Heart right ventricle (tissue), 16 donors: Measurements from ENCODE around the gene KRT13. TPM values are rescaled to one million over a fixed set of nuclear protein-coding genes. Genes with fewer than 3 reads are reported as not detected.

Experiments used
- ATAC-seq, 8 donors: fragments of 200-7000 bp; cut with Tn5 transposase; one replicate each; pipeline ENCODE4 v1.9.1; 2020; ENCODE audit warnings: mild to moderate bottlenecking in 8 of 8, moderate library complexity in 8 of 8, moderate number of reproducible peaks in 1 of 8
- DNase-seq, 2 donors: peaks; one replicate each; pipeline ENCODE4 v3.0.0-alpha.2; 2020
- H3K27ac ChIP-seq, 10 donors: fragments of 200-600 bp; sonication (generic) in 2 of 10; one replicate each; pipeline versions ENCODE4 v1.5.0 to v1.8.0; 2020 to 2022; ENCODE audit warnings: mild to moderate bottlenecking in 3 of 10
- H3K27me3 ChIP-seq, 7 donors: fragments of 200-600 bp; one replicate each; pipeline ENCODE4 v1.8.0; 2021 to 2022; ENCODE audit warnings: mild to moderate bottlenecking in 2 of 7
- H3K36me3 ChIP-seq, 9 donors: fragments of 200-600 bp; sonication (generic) in 1 of 9; one replicate each; pipeline versions ENCODE4 v1.5.0 to v1.8.0; 2020 to 2022; ENCODE audit warnings: mild to moderate bottlenecking in 2 of 9
- H3K4me1 ChIP-seq, 9 donors: fragments of 200-600 bp; sonication (generic) in 1 of 9; one replicate each; pipeline versions ENCODE4 v1.5.0 to v1.8.0; 2020 to 2022; ENCODE audit warnings: mild to moderate bottlenecking in 4 of 9
- H3K4me3 ChIP-seq, 10 donors: fragments of 200-600 bp; sonication (generic) in 2 of 10; one replicate each; pipeline versions ENCODE4 v1.5.0 to v1.8.0; 2020 to 2022; ENCODE audit warnings: mild to moderate bottlenecking in 7 of 10, moderate library complexity in 2 of 10
- H3K9me3 ChIP-seq, 11 donors: fragments of 200-600 bp in 10 of 11; sonication (generic) in 2 of 11; one replicate each; pipeline versions ENCODE4 v1.5.0 to v1.8.0; 2013 to 2022; ENCODE audit warnings: mild to moderate bottlenecking in 2 of 11, control low read depth in 1 of 11, moderate library complexity in 1 of 11
- CTCF ChIP-seq, 9 donors: fragments of 200-600 bp; sonication (generic) in 2 of 9; IDR thresholded peaks; one replicate each; pipeline versions ENCODE4 v1.5.0 to v1.8.0; 2021 to 2022; ENCODE audit warnings: antibody characterized with exemption in 9 of 9, mild to moderate bottlenecking in 5 of 9, moderate library complexity in 1 of 9
- WGBS, 2 donors: extraction: QIAGEN DNeasy Blood & Tissue Kit; methylation state at CpG; one replicate each; pipeline ENCODE4 v1.1.7; 2013; ENCODE audit warnings: inconsistent platforms in 1 of 2; 5-methylcytosine and 5-hydroxymethylcytosine counted together
- intact Hi-C, 10 donors: fragments of 100-400 bp; cut with DNase I; formaldehyde crosslinking; loops; one replicate each; pipeline versions ENCODE4 v1.11.1 to v1.14.2; 2022
- polyA plus RNA-seq, 2 donors: library from polyadenylated mRNA; stranded (reverse); fragments of 200-250 nt; gene quantifications; one replicate each; pipeline ENCODE4 v1.2.3, GENCODE V29; 2013
- total RNA-seq, 10 donors: library from RNA; stranded (reverse); fragmentation: NEBNext Ultra II Directional in 3 of 10; extraction: Animal tissue kit (Norgen Biotek cat#: 25700) in 3 of 10; gene quantifications; one replicate each; pipeline versions ENCODE4 v1.2.1 to v1.2.4, GENCODE V29; 2021 to 2023
- donor health status: Arrhythmogenic right ventricular cardiomyopathy.
- donor health status: ischemic (EF 13 %, LVEDD 7.1; RV severe dilation, severe dysfunction).
- donor health status: healthy with polysubstance abuse.
- donor health status: DM: no; HTN: yes; CAD: no.
- donor health status: DM: no; HTN: no; CAD: no.
- donor health status: ischemic (EF 25% LVEDD 6.9; RV normal size, moderate dysfunction).
- donor health status: ischemic (EF 25% LVEDD 5.7; RV mildly dilated, moderate dysfunction).
- donor health status: healthy.
- donor health status: DM: yes; HTN: yes; CAD: no.
- donor health status: Ischemic cardiomyopathy.
- donor health status: ischemic (EF 35%, LVEDD 5.7; RV mildly dilated, moderate dysfunction).
- donor health status: nonischemic (EF 11% LVEDD 7.7; RV severe dilation, severe dysfunction).
- donor health status: DM: yes; HTN: yes; CAD: no.
- donor health status: PGD.
- donor health status: ischemic (EF 29% LVEDD 5.4; RV normal size, mild dysfunction).
- donor health status: nonischemic (EF 23%, LVEDD 6.1; RV moderate dilation, normal function).

KRT13 gene
- total and polyA plus RNA-seq, 12 donors = 6.7 TPM; not detected in 11

DNA sequence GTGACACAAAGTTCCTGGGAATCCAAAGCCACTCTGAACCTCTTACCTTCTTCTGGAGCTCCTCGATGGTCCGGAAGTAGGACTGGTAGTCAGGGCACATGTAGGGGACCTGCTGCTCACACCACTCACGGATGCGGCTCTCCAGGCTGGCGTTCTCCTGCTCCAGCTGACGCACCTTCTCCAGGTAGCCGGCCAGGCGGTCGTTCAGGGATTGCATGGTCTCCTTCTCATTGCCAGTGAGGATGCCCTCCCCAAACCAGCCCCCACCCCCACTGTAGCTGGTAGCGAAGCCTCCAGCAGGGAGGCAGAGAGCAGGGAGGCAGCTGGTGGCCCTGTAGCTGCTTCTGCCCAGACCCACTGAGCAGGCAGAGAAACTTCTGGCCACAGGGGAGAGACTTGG, 24.8 kb downstream of the KRT13 start:
- TF ChIP-seq CTCF (IDR thresholded peaks at IDR 0.05) = no peak
- Histone ChIP-seq H3K4me1 (no peaks in the 10 kb centered on the region), H3K9me3 (no peaks in the 10 kb centered on the region), H3K27ac (no peak overlapping the region), H3K4me3 (no peak overlapping the region), H3K36me3 (no peaks in the 10 kb centered on the region), H3K27me3 (peaks cover 0 to 9% (median 6%) of the 10 kb centered on the region in 7 donors)
- DNase-seq (no peak), ATAC-seq (no peak)
- intact Hi-C loops = no loop called here
- 96% methylated on average over 10 of the region's 10 CpGs for WGBS, 2 donors

DNA sequence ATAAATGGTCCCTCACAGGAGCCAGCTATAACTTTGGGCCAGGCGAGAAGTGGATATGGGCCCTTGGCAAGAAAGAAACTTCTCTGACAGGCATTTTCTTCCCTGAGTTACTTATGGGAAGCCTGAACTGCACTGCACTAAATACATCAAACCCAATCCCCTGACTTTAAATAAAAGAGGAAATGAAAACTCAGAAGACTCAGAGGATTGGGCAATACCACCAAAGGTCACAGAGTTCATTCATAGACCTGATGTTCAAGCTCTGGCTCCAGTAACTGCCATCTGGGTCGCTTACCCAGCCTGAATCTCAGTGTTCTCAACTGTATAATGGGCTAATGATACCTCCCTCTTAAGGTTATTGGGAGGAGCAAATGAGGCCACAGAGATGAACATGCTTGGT, 25.3 kb downstream of the KRT13 start:
- WGBS, 2 donors = 36 to 71% methylated on average over 2 of the region's 2 CpGs
- TF ChIP-seq CTCF (IDR thresholded peaks at IDR 0.05) = no peak
- intact Hi-C loops = no loop called here

GRCh38 chr17:41478237-41478636, 27.2 kb downstream of the KRT13 start:
- Histone ChIP-seq H3K4me3 (no peak overlapping the region), H3K27ac (no peak overlapping the region), H3K4me1 (peaks cover 0 to 4% (median 0%) of the 10 kb centered on the region in 9 donors), H3K27me3 (peaks cover 0 to 3% (median 0%) of the 10 kb centered on the region in 7 donors), H3K36me3 (no peaks in the 10 kb centered on the region), H3K9me3 (peaks cover 0 to 6% (median 0%) of the 10 kb centered on the region in 11 donors)
- WGBS, 2 donors = 89 to 90% methylated on average over 8 of the region's 8 CpGs
- no peak for DNase-seq
- intact Hi-C loops = no loop called here
- no peak for TF ChIP-seq CTCF (IDR thresholded peaks at IDR 0.05)
- no peak for ATAC-seq

More for the DNA sequence above, 25.3 kb downstream of the KRT13 start:
- Histone ChIP-seq H3K27me3 (peaks cover 0 to 9% (median 5%) of the 10 kb centered on the region in 7 donors), H3K4me3 (no peak overlapping the region), H3K4me1 (peaks cover 0 to 2% (median 0%) of the 10 kb centered on the region in 9 donors), H3K9me3 (no peaks in the 10 kb centered on the region), H3K27ac (no peak overlapping the region), H3K36me3 (no peaks in the 10 kb centered on the region)
- no peak for DNase-seq
- no peak for ATAC-seq

DNA sequence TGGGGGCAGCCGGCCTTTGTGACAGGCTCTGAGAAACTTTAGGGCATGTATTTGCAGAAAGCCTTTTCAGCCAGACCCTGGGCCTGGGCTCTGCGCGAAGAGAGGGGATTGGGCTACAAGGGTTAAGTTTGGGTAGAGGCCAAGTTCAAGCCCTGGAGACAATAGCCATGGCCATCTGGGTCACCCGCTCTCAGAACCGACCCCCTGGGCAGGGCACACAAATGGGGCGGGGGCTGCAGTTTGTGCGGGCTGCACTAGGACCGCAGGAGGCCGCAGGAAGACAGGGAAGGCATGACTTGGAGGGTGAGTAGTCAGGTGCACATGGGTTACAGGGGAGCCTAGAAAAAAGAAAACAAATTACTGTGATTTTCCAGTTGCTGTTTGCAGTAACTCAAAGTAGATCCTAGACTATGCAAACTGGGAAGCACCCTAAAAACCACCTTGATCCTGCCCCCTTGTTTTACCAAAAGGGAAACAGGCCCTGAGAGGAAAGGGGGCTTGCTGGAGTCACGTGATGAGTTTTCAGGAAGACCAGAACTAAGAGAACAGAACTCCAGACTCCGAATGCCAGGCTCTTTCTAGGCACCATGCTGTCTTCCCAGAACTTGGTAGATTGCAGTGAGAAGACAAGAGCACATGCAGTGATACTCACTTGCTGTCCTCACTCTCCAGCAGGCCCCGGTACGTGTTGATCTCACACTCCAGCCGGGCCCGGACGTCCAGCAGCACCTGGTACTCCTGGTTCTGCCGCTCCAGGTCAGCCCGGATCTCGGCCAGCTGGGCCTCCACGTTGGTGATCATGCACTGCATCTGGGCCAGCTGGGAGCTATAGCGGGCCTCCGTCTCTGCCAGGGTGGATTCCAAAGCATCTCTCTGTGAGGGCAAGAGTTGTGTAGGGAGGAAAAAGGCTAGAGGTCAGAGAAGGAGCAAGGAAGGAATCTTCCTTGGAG, 28.3 kb downstream of the KRT13 start:
- 85 to 91% methylated on average over 22 of the region's 22 CpGs for WGBS, 2 donors
- DNase-seq (no peak), ATAC-seq (no peak)
- Histone ChIP-seq H3K4me3 (no peak overlapping the region), H3K9me3 (peaks cover 0 to 11% (median 0%) of the 10 kb centered on the region in 11 donors), H3K27me3 (no peaks in the 10 kb centered on the region), H3K36me3 (no peaks in the 10 kb centered on the region), H3K4me1 (peaks cover 0 to 4% (median 0%) of the 10 kb centered on the region in 9 donors), H3K27ac (no peak overlapping the region)
- intact Hi-C loops = no loop called here
- TF ChIP-seq CTCF (IDR thresholded peaks at IDR 0.05) = no peak
